Tibial nerve (tissue), 4 donors: Measurements from ENCODE around the gene IFIT1.

Source experiments
- CTCF ChIP-seq, 5 experiments: fragments of 200-600 bp in 3 of 5; fragments of 450-650 bp in 2 of 5; sonication (generic) in 3 of 5; IDR thresholded peaks; one replicate each; pipeline ENCODE4 v1.5.1; 2016 to 2019; ENCODE audit warnings: antibody characterized with exemption in 5 of 5, mild to moderate bottlenecking in 3 of 5, moderate library complexity in 2 of 5
- EP300 ChIP-seq, 2 donors: sonication (generic); formaldehyde crosslinking; IDR thresholded peaks; one replicate each; pipeline ENCODE4 v1.6.1; 2017; ENCODE audit warnings: antibody characterized with exemption in 2 of 2, mild to moderate bottlenecking in 1 of 2
- POLR2A ChIP-seq, 2 donors: fragments of 450-650 bp; IDR thresholded peaks; one replicate each; pipeline ENCODE4 v1.6.1; 2017; ENCODE audit warnings: antibody characterized with exemption in 2 of 2, mild to moderate bottlenecking in 2 of 2, moderate library complexity in 2 of 2

- no peak for TF ChIP-seq POLR2A (IDR thresholded peaks at IDR 0.05)
- no peak for TF ChIP-seq CTCF (IDR thresholded peaks at IDR 0.05)
- no peak for TF ChIP-seq EP300 (IDR thresholded peaks at IDR 0.05)
These were observed 43.9 kb upstream of the IFIT1 start for GRCh38 chr10:89348481-89348880.
